Activated CD8-positive, alpha-beta memory T cell treated with anti-CD3 and anti-CD28 coated beads for 4 hours (primary cell): ENCODE results near the gene SPATA24.
"Not testable (repeated sequence)": the region's sequence is repeated elsewhere in the genome, so short reads cannot be mapped to it uniquely, and the experiment has no call there.

Source experiments
- DNase-seq, 2 donors: peaks; one replicate each; pipeline ENCODE4 v3.0.0-alpha.2; 2020; ENCODE audit warnings: low read depth in 2 of 2

SPATA24 gene

DNA sequence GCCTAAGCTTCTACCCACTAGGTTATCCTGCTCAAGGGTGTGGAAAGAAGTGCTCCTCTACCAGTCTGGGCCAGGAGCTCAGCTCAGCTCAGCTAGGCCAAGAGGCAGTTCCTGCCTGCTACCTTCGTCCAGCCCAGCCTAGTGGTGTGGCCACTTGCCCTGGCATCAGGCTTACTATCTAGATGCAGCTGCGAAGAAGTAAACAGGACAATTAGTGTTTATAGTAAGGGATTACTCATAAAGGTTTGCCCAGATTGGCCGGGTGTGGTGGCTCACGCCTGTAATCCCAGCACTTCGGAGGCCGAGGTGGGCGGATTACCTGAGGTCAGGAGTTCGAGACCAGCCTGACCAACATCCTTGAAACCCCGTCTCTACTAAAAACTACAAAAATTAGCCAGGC lies 12.8 kb upstream of the SPATA24 start:
- no peak for DNase-seq

DNA sequence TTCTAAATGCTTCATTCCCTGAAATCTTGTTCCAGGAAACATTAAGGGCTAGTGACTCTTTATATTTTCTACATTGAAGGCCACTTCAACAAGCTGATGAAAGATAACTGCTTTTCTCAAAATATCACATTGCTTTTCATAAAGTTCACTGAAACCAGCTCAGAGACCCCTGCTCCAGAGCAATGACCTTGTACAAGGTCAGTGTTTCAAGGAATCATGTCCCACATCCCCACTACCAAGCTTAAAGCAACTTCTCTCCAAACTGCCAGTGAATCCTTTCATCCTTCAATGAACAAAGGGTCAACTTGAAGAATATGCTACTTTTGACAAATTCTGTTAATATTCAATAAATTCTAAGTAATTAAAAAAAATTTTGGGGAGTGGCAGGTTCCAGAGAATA lies 12.0 kb upstream of the SPATA24 start:
- DNase-seq: no peak

DNA sequence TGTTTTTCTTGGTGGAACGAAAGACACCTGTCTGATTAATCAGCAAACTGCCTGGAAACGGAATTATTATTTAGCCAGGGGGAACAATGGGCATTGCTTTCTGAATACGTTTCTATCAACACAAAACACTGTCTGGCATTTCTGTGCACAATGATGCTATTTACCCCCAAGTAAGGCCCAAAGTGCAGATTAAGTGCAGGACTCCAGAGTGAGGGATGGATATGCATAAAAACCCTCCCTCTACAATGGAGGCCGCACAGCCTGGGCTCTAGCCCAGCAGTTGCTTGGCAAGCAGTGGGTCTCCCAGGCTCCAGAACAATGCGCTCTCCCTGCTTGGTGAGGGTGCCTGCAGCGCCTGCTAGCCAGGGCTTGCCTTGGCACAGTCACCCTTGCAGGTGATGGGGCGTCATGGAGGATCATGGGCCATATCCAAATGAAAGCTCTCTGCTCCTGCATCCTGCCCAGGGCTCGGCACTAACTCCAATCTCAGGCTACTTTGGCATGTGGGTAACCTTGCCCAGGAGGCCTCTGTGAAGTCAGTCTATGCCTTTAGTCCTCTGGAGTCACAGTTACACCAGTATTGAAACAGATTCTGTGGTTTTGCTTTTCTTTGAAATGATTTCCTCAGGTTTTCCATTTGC lies 11.5 kb upstream of the SPATA24 start:
- DNase-seq: no peak

GRCh38 chr5:139414581-139415130 lies 10.8 kb upstream of the SPATA24 start:
- DNase-seq: no peak

GRCh38 chr5:139413963-139414362 lies 10.1 kb upstream of the SPATA24 start:
- DNase-seq: no peak

GRCh38 chr5:139413153-139413552 lies 9.3 kb upstream of the SPATA24 start:
- no peak for DNase-seq

DNA sequence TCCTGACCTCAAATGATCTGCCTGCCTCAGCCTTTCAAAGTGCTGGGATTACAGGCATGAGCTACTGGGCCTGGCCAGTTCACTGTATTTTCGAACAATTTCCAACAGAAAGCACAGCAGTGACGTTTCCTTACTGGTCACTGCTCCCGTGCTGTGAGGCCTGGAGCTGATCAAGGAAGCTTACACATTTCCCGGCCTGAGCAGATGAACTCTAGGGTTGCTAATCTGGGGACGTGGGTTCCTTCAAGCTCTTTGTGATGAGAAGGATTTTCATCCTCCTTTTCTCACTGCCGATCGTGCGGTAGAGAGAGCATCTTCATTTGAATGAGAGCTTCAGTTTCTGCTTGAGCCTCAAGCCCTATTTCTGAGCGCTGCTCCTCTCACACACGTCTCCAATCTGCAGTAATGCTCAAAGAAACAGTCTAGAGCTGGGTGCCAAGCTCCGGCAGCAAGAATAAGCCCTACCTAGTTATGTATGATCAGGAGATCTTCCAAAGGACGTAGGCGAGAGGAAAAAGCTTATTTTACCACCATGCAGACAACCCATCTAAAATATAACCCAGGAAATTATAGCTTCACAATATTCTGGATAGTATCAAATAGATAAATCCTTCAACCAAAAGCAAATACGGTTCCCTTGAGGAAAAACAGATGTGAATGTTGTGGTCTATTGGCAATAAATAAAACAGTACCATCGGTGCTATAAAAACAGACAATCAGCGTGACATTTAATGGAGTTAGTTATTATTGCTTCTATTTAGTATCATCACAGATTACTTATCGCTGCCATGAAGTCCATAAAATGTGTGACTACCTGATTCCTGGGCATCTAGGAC lies 7.3 kb upstream of the SPATA24 start:
- DNase-seq: no peak

DNA sequence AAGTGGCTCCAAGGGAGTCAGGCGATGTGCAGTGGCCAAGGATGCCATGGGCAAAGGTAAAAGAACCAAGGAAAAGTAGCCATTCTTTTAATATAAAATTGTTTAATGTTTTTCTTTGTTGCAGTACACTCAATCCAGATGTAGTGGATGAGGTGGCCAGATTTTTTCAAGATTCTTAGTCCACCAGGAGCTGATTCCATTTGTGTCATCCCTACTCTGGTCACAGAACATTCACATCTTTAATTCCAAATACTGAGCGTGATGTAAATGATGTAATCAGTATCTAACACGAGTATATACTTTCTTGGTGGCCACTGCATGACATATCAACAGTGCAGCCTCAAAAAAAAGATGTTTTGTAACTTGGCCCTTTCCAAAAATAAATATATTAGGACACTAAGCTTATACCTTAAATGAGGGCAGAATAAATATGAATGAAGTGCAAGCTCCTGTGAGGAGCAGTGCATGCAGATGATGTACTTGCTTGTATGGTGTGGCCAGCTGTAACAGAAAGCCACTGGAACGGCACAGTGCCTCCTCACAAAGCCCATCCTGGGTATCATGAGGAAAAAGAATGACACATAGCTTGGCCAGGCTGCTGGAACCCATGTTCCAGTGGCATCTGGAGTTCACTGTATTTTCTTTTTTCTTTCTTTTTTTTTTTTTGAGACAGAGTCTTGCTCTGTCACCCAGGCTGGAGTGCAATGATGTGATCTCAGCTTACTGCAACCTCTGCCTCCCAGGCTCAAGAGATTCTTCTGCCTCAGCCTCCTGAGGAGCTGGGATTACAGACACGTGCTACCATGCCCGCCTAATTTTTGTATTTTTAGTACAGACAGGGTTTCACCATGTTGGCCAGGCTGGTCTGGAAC lies 6.5 kb upstream of the SPATA24 start:
- no peak for DNase-seq

- not testable (repeated sequence) for DNase-seq
Measured at GRCh38 chr5:139409116-139409515, 5.2 kb upstream of the SPATA24 start.

GRCh38 chr5:139408191-139408590 lies 4.3 kb upstream of the SPATA24 start:
- DNase-seq: no peak

- DNase-seq: no peak
Measured at GRCh38 chr5:139407517-139407916, 3.6 kb upstream of the SPATA24 start.

DNA sequence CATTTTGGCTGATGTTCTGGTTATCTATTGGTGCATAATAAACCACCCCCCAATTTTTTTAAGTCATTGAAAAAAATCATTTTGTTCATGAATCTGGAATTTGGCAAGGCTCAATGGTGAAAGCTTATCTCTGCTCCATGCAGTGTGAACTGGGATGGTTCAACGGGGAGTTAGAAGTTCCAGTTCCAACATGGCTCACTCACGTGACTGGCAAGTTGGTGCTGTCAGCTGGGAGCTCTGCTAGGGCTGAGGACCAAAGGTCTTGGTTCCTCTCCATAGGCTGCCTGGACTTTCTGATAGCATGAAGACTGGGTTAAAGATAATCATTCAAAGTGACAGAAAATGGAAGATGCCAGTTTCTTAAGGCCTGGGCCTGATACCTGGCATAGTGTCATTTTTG lies 3.1 kb upstream of the SPATA24 start:
- DNase-seq: no peak

GRCh38 chr5:139404484-139404840 lies 573 bp upstream of the SPATA24 start:
- no peak for DNase-seq

DNA sequence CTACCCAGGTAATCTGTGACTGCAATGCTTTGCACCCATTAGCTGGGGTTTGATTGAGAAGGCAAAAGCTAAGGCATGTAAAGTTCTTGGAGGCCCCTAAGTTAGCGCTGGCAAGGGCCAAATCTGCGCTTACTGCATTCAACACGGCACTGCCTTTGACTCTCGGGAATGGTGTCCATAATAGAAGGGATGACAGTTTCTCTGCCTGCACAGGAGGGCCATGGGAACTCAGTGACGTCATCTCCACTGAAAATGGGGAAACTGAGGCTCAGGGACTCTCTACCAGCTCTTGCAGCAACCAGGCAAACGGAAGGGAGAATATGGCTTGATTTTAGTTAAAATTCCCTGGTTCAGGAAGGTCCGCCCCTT lies 487 bp downstream of the SPATA24 start:
- DNase-seq: no peak

- DNase-seq: no peak
Measured at GRCh38 chr5:139402561-139403158, 1.2 kb downstream of the SPATA24 start.

DNA sequence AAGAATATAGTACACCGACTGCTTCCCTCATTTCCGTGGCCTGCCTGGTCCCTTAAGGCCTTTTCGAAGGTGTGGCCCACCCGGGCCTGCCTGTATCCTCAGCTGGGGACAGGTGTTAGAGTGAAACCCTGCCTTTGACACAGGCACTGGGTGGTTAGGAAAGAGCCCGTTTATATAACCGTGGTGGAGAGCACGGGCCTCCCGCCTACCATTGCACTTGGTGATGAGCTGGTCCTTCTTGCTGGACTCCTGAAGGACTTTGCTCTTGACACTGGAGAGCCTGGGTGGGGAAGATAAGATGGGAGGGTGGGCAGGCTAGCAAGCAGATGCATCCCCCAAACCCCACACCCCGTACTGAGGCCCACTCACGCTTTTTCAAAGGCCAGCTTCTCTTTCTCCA lies 2.3 kb downstream of the SPATA24 start:
- no peak for DNase-seq

GRCh38 chr5:139399501-139400121 lies 4.3 kb downstream of the SPATA24 start:
- no peak for DNase-seq

- no peak for DNase-seq
Measured at GRCh38 chr5:139397921-139398320, 6.0 kb downstream of the SPATA24 start.

DNA sequence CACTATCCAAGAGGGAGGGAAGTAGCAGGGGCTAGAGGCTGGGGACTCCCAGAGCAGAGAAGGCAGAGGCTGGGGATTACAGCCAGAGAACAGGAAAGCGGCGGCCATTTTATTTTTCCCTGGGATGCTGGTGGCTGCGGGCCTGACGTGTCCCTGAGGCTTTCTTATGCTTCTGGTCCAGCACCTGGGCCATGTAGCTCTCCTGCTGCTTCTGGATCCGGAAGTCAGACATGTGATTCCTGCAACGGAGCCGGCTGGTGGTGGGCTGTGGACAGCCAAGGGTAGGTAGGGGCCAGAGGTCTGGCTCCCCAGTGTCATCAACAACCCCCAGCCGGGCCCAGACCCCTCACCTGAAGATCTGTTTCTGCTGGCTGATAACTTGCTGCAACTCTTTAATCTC lies 7.2 kb downstream of the SPATA24 start:
- no peak for DNase-seq

- no peak for DNase-seq
Measured at GRCh38 chr5:139395844-139396640, 7.8 kb downstream of the SPATA24 start.
